Loucy (cell line): Measurements from ENCODE around the gene MRPL49.

Experiments
- H2AFZ ChIP-seq: fragments of 200-600 bp; sonication (generic); 2 replicates; pipeline ENCODE4 v1.6.0; 2016; ENCODE audit warnings: antibody characterized with exemption, mild to moderate bottlenecking, low read length, moderate library complexity
- H3F3A ChIP-seq: fragments of 200-600 bp; 2 replicates; pipeline ENCODE4 v1.6.0; 2016; ENCODE audit warnings: antibody characterized with exemption, low read depth, mild to moderate bottlenecking
- H3K27me3 ChIP-seq: fragments of 200-600 bp; sonication (generic); 2 replicates; pipeline ENCODE4 v1.6.1; 2014; ENCODE audit warnings: low read length, mild to moderate bottlenecking; ENCODE audit not compliant: insufficient read depth, poor library complexity, severe bottlenecking
- H3K36me3 ChIP-seq: fragments of 200-600 bp; sonication (generic); 2 replicates; pipeline ENCODE4 v1.6.1; 2016; ENCODE audit warnings: low read length; ENCODE audit not compliant: insufficient read depth
- H3K4me1 ChIP-seq: fragments of 200-600 bp; sonication (generic); 2 replicates; pipeline ENCODE4 v1.5.1; 2014; ENCODE audit warnings: low read length, mild to moderate bottlenecking; ENCODE audit not compliant: insufficient read depth, poor library complexity, severe bottlenecking
- H3K4me2 ChIP-seq: fragments of 200-600 bp; sonication (generic); 2 replicates; pipeline ENCODE4 v1.6.0; 2014; ENCODE audit warnings: antibody characterized with exemption, low read length, low read depth, mild to moderate bottlenecking; ENCODE audit not compliant: poor library complexity, severe bottlenecking
- H3K4me3 ChIP-seq: fragments of 200-600 bp; sonication (generic); 2 replicates; pipeline ENCODE4 v1.5.1; 2014; ENCODE audit warnings: low read length, mild to moderate bottlenecking, mixed read lengths; ENCODE audit not compliant: poor library complexity, severe bottlenecking
- H3K79me2 ChIP-seq: fragments of 200-600 bp; sonication (generic); 2 replicates; pipeline ENCODE4 v1.6.1; 2014; ENCODE audit warnings: low read length; ENCODE audit not compliant: insufficient read depth
- H3K9ac ChIP-seq: fragments of 200-600 bp; sonication (generic); 2 replicates; pipeline ENCODE4 v1.6.0; 2014; ENCODE audit warnings: mild to moderate bottlenecking, low read depth, low read length, moderate library complexity; ENCODE audit not compliant: poor library complexity, severe bottlenecking
- H3K9me2 ChIP-seq: fragments of 200-600 bp; sonication (generic); replicated peaks from 2 replicates; pipeline ENCODE4 v1.6.1; 2016; ENCODE audit warnings: low read depth, low read length, mixed read lengths
- H3K9me3 ChIP-seq: fragments of 200-600 bp; sonication (generic); 2 replicates; pipeline ENCODE4 v1.6.1; 2014; ENCODE audit warnings: mild to moderate bottlenecking, antibody characterized with exemption, low read length, low read depth; ENCODE audit not compliant: insufficient read depth
- H4K20me1 ChIP-seq: fragments of 200-600 bp; sonication (generic); 2 replicates; pipeline ENCODE4 v1.6.0; 2014; ENCODE audit warnings: antibody characterized with exemption, low read length, mild to moderate bottlenecking; ENCODE audit not compliant: insufficient read depth, poor library complexity, severe bottlenecking
- CTCF ChIP-seq: fragments of 200-600 bp; sonication (generic); conservative IDR thresholded peaks from 2 replicates; pipeline ENCODE4 v1.5.1; 2014; ENCODE audit warnings: mild to moderate bottlenecking, antibody characterized with exemption, low read length
- EZH2phosphoT487 ChIP-seq: fragments of 200-600 bp; IDR thresholded peaks from 2 replicates; pipeline ENCODE4 v1.6.1; 2018; ENCODE audit warnings: antibody characterized with exemption, mild to moderate bottlenecking, moderate library complexity, borderline replicate concordance

Gene MRPL49

GRCh38 chr11:65157336-65157735, 35.2 kb downstream of the MRPL49 start:
- H3K9me3 ChIP-seq = no peaks in the 10 kb centered on the region
- H2AFZ ChIP-seq = no peak overlapping the region
- no peaks in the 10 kb centered on the region for H3K36me3 ChIP-seq
- H3K4me2 ChIP-seq = no peak overlapping the region
- no peak overlapping the region for H3K4me3 ChIP-seq
- TF ChIP-seq CTCF (no peak), EZH2phosphoT487 (no peak)
- no peaks in the 10 kb centered on the region for H3K4me1 ChIP-seq
- no peaks in the 10 kb centered on the region for H3K27me3 ChIP-seq
- no peaks in the 10 kb centered on the region for H3K9me2 ChIP-seq
- no peaks in the 10 kb centered on the region for H3K79me2 ChIP-seq
- H3F3A ChIP-seq = no peaks in the 10 kb centered on the region
- H4K20me1 ChIP-seq = no peaks in the 10 kb centered on the region
- H3K9ac ChIP-seq = no peak overlapping the region

GRCh38 chr11:65159012-65159411, 36.9 kb downstream of the MRPL49 start:
- Histone ChIP-seq H3K79me2 (no peaks in the 10 kb centered on the region), H2AFZ (no peak overlapping the region)

GRCh38 chr11:65160643-65161042, 38.5 kb downstream of the MRPL49 start:
- Histone ChIP-seq H3F3A (no peaks in the 10 kb centered on the region), H3K4me2 (no peak overlapping the region)
- TF ChIP-seq EZH2phosphoT487 (no peak), CTCF (no peak)

More at GRCh38 chr11:65159012-65159411, 36.9 kb downstream of the MRPL49 start:
- Histone ChIP-seq H3K4me3 (no peak overlapping the region), H3K9me2 (no peaks in the 10 kb centered on the region), H3K4me1 (no peaks in the 10 kb centered on the region), H4K20me1 (no peaks in the 10 kb centered on the region), H3F3A (no peaks in the 10 kb centered on the region), H3K4me2 (no peak overlapping the region), H3K27me3 (no peaks in the 10 kb centered on the region), H3K9ac (no peak overlapping the region), H3K9me3 (no peaks in the 10 kb centered on the region), H3K36me3 (no peaks in the 10 kb centered on the region)
- TF ChIP-seq CTCF (no peak), EZH2phosphoT487 (no peak)

More at GRCh38 chr11:65160643-65161042, 38.5 kb downstream of the MRPL49 start:
- H3K9me3 ChIP-seq = no peaks in the 10 kb centered on the region
- H3K27me3 ChIP-seq = no peaks in the 10 kb centered on the region
- H3K79me2 ChIP-seq = no peaks in the 10 kb centered on the region
- H3K9ac ChIP-seq = no peak overlapping the region
- H3K9me2 ChIP-seq = no peaks in the 10 kb centered on the region
- H3K4me3 ChIP-seq = no peak overlapping the region
- H4K20me1 ChIP-seq = no peaks in the 10 kb centered on the region
- no peak overlapping the region for H2AFZ ChIP-seq
- no peaks in the 10 kb centered on the region for H3K36me3 ChIP-seq
- no peaks in the 10 kb centered on the region for H3K4me1 ChIP-seq
